Fibroblast of the conjunctiva (primary cell): ENCODE measurements around the gene CLECL1.

Experiments used
- DNase-seq: peaks from one replicate; pipeline ENCODE4 v3.0.0-alpha.2; 2010; ENCODE audit warnings: low read depth

The CLECL1 gene

GRCh38 chr12:9732921-9733461 lies at the start of gene CLECL1:
Gene CLECL1, minus strand, starts transcription at chr12:9733097.
- no peak for DNase-seq

GRCh38 chr12:9781360-9781759 lies 48.5 kb upstream of the CLECL1 start:
- DNase-seq, result no peak

DNA sequence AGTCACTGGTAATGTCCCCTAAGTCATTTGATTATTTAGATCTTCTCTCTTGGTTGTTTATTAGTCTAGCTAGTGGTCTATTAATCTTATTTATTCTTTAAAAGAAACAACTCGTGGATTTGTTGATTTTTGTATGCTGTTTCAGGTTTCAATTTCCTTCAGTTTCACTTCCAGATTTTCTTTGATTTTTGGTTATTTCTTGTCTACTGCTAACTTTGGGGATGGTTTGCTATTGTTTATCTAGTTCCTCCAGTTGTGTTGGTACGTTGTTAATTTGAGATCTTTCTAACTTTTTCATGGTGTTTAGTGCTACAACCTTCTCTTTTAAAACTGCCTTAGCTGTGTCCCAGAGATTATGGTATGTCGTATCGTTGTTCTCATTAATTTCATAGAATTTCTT lies 46.3 kb upstream of the CLECL1 start:
- no peak for DNase-seq

GRCh38 chr12:9776781-9777180 lies 43.9 kb upstream of the CLECL1 start:
- DNase-seq, result no peak

DNA sequence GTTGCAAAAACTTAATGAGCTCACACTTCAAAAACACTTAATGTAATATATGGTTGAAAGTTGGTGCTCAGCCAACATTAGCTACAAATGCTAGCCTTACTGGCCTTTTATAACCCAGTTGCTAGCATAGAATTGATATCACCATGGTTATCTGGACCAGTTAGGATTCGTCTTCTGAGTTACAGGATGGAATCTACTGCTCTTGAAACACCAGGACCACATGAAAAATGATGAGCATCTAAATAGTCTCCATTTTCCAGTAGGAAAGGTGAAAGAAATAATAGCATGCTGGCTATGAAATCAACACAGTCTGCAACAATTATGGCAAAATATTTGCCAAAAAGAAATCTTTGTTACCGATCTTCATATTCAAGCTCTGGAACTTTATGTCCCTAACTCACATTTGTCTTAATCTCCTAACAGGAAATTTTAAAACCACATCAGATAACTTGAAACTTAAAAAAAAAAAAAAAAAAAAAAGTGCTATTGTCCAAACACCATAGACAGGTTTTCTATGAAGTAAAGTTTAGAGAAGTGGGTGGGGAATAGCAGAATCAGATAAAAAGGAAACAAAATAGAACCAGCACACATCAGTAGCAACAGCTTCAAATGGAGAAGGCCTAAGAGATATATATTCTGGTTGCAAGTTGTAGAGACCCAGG lies 40.5 kb upstream of the CLECL1 start:
- DNase-seq, result no peak

DNA sequence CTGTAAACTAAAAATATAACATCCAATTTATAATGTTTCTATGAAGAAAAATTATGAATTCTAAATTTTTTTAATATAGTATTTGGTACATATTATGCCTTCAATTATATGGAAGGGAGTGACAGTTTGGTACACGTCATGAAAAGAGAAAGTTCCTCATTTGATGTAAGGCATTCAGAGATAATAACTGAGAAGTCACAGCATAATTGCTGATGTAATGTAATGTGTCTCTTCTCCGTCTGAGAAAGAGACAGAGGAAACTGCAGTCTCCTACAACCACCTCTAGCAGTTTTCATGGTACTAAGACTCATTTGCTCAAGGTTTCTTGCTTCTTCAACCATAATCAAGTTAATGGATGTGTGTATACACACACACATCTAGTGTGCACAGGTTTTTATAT lies 30.1 kb upstream of the CLECL1 start:
- no peak for DNase-seq

- DNase-seq, result no peak
Observed at GRCh38 chr12:9762369-9762768, 29.5 kb upstream of the CLECL1 start.

GRCh38 chr12:9761419-9761781 lies 28.5 kb upstream of the CLECL1 start:
- DNase-seq, result no peak

- DNase-seq, result no peak
Observed at GRCh38 chr12:9760699-9761418, 28.0 kb upstream of the CLECL1 start, which contains the start of gene CD69. Gene CD69, minus strand, starts transcription at chr12:9760901. Its CDS starts 81 bp downstream, at chr12:9760820.

- no peak for DNase-seq
Observed at GRCh38 chr12:9760120-9760519, 27.2 kb upstream of the CLECL1 start.

DNA sequence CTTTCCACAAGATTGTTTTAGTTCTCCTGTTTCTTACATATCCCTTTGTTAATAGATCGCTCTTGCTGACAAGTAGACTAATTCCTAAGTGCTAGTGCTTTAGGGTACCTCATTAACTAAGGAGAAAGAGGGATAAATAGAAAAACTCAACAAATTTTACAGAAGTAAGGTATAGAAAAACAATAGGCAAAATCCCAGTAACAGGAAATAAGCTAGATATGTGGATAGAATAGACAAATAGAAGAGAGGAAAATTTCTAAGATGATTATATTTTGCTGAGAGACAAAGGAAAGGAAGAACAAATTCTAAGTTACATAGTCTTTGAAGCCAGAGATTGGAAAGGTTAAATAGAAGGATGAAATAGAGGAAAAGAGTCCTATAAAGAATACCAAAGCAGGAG lies 26.8 kb upstream of the CLECL1 start:
- DNase-seq, result no peak

DNA sequence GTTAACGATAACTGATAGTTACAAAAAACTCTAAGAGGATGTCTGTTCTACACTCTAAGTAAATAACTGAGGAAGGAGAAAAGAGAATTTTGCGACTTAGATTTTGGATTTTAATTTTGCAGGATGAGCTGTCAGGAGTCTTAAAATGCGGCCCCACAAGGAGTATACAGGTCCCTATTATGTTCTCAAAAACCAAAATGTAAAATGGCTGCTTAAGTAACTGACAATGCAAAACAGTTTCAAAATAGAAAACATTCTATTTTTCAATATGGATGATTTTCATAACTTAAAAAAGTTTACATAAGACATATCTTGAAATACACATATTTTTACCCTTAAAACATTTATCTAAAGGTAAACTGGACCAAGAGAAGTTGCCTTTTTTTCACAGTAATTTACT lies 25.2 kb upstream of the CLECL1 start:
- DNase-seq, result no peak

DNA sequence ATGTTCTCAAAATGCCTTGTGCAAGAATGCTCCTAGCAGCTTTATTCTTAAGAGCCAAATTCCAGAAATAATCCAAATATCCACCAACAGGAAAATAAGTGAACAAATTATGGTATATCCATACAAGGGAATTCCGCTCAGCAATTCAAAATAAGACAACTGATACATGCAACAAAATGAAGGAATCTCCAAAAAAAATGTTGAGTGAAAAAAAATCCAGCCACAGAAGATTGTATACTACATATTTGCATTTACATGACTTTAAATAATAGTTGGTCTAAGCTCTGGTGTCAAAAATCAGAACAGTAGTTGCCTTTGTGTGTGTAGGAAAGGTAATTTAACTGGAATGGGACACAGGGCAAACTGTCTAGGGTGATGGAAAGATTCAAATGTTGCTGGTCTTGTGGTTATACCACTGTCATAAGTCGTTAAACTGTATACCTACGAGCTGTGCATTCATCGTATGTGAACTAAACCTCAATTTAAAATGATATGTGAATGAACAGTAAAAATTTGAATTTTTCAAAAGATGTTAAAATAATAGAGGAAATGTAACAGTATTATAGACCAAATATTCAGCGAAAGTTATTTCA lies 24.6 kb upstream of the CLECL1 start:
- no peak for DNase-seq

- DNase-seq, result no peak
Observed at GRCh38 chr12:9756706-9757105, 23.8 kb upstream of the CLECL1 start.

GRCh38 chr12:9756170-9756569 lies 23.3 kb upstream of the CLECL1 start:
- no peak for DNase-seq

GRCh38 chr12:9755567-9755966 lies 22.7 kb upstream of the CLECL1 start:
- DNase-seq, result no peak

GRCh38 chr12:9755035-9755434 lies 22.1 kb upstream of the CLECL1 start:
- no peak for DNase-seq

DNA sequence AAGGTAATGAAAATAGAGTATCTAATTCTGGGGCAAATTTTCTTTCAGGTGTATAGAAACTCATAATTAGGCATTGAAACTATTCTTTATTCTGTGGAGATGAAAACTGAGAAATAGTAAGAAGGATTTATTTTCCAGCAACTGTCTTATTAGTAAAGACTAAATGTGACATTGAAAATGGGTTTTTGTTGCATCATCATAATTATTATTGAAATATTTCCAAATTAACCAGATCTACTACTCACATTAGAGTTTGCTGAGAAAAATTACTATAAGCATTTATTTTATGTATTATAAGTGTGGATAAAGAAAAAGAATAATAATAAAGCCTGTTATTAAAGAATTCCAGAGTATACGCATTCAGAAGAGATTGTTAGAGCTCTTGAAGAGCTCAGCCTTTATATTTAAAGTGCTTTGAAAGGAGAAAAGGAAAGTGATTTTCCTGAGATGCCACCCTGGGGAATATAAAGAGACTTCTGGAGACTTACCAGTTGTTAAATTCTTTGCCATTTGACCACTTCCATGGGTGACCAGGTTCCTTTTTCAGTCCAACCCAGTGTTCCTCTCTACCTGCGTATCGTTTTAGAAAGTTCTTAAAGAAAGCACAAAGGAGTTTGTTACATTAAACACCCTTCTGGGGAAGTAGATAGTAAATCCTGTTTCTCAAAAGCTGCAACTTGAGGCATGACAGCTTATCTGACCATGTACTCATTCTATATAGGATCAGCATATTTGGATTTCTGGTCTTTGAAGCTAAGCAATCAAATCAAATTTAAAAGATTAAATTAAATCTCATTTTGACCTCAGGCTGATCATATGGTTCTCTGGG lies 21.4 kb upstream of the CLECL1 start:
- DNase-seq, result no peak

- DNase-seq, result no peak
Observed at GRCh38 chr12:9753498-9753897, 20.6 kb upstream of the CLECL1 start.

DNA sequence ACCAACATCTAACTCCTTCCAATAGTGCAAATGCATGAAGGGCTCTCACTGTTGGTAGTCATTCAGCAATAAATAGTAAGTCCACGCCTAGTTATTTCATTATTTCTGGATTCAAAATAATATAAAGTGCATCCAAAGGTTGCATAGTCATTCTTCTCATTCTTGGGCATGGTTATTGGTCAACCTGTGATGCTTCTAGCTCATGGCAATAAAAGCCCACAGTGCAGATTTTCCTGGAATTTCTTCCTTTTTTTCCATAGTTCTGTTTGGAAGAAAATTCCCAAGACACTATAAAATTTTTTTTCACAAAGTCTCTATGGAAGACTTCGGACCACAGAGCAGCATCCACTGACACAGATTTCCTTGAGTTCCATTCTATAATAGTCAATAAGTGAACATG lies 20.2 kb upstream of the CLECL1 start:
- DNase-seq, result no peak

- DNase-seq, result no peak
Observed at GRCh38 chr12:9752145-9752933, 19.4 kb upstream of the CLECL1 start.
